Activated CD4-positive, alpha-beta T cell treated with anti-CD3 and anti-CD28 coated beads for 36 hours (primary cell): ENCODE measurements around the gene PON2. TPM values are rescaled to one million over a fixed set of nuclear protein-coding genes. Genes with fewer than 3 reads are reported as not detected.

Experiments
- ATAC-seq: fragments of 200-7000 bp; cut with Tn5 transposase; one replicate; pipeline ENCODE4 v1.10.0; 2021; ENCODE audit warnings: mild to moderate bottlenecking, moderate library complexity
- CTCF ChIA-PET: fragments of 350-600 bp; sonication (Branson Sonifier 250); formaldehyde crosslinking; loops from one replicate; lab custom pipeline; 2021; ENCODE audit warnings: antibody characterized with exemption; lab: Charles Lee
- POLR2A ChIA-PET: fragments of 350-600 bp; sonication (Branson Sonifier 250); formaldehyde crosslinking; loops from one replicate; lab custom pipeline; 2021; ENCODE audit warnings: antibody characterized with exemption, inconsistent platforms; lab: Charles Lee
- DNase-seq: peaks from one replicate; pipeline ENCODE4 v3.0.0-alpha.2; 2020
- H3K27ac Mint-ChIP-seq: one replicate; pipeline ENCODE4 v1.8.0; 2021; ENCODE audit warnings: mixed read lengths
- H3K27me3 Mint-ChIP-seq: one replicate; pipeline ENCODE4 v1.8.0; 2021; ENCODE audit warnings: mixed read lengths
- H3K36me3 Mint-ChIP-seq: one replicate; pipeline ENCODE4 v1.8.0; 2021; ENCODE audit warnings: low read depth, mixed read lengths
- H3K4me1 Mint-ChIP-seq: one replicate; pipeline ENCODE4 v1.8.0; 2021; ENCODE audit warnings: mixed read lengths
- H3K4me3 Mint-ChIP-seq: one replicate; pipeline ENCODE4 v1.8.0; 2021; ENCODE audit warnings: mild to moderate bottlenecking, moderate library complexity, mixed read lengths
- H3K9me3 Mint-ChIP-seq: one replicate; pipeline ENCODE4 v1.8.0; 2021; ENCODE audit warnings: low read depth, mixed read lengths
- intact Hi-C, 2 experiments: fragments of 100-400 bp; cut with DNase I in 1 of 2; cut with micrococcal nuclease in 1 of 2; formaldehyde crosslinking; loops; one replicate each; pipeline versions ENCODE4 v1.14.2 to v1.15.1; 2022 to 2024; cut with DNase I, micrococcal nuclease
- total RNA-seq, 2 experiments: library from RNA; stranded (reverse); gene quantifications; one replicate each; pipeline ENCODE4 v1.2.3, GENCODE V29; 2021

PON2 gene
- total RNA-seq, 2 experiments from 2014 or later = 4.5 to 4.9 TPM

DNA sequence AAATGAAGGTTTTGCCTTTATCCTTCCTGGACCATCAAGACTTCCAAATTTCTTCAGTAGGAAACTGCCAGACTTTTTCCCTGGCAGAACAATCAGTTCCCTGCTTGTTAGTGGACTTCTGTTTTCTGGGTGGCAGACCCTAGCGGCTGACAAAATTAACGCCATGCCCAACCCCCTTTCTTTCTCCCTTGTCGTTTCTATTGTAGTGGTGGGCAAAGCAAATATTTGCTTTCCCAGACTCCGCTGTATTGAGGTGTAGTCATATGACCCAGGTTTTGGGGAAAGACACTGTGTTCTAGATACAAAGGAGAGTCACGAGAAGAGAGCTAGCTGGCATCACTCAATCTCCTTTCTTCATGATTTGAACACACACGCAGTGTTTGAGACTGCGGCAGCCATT, 7.7 kb downstream of the PON2 start:
- no peak overlapping the region for H3K4me3 Mint-ChIP-seq
- CTCF ChIA-PET = interaction anchor here (0.6 kb wide), 1 partner anchor 273 kb away, joined by 3 read pairs; no protein-coding TSS in a partner anchor
- ATAC-seq (no peak), DNase-seq (no peak)
- H3K36me3 Mint-ChIP-seq = no peaks in the 10 kb centered on the region
- H3K9me3 Mint-ChIP-seq = no peaks in the 10 kb centered on the region
- H3K4me1 Mint-ChIP-seq = no peaks in the 10 kb centered on the region
- intact Hi-C loops = no loop called here
- H3K27ac Mint-ChIP-seq = no peak overlapping the region
- H3K27me3 Mint-ChIP-seq = no peaks in the 10 kb centered on the region
- POLR2A ChIA-PET = no interaction called here

DNA sequence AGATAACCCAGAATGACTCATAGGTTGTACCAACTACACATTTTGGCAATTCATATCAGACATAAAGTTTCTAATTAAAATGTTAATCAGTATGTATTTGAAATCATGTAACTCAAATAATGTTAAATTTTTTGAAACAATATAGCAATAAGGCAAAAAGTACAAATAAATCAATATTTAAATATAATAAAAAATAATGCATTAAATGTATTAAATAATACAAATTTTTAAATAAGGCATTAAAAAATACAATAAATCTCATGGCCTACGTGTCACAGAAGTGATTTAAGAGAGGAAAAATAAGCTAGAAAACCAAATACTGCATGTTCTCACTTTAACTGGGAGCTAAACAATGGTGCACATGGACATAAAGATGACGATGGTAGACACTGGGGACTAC, 9.1 kb downstream of the PON2 start:
- Mint-ChIP-seq H3K27ac (no peak overlapping the region), H3K27me3 (no peaks in the 10 kb centered on the region), H3K9me3 (no peaks in the 10 kb centered on the region), H3K4me3 (no peak overlapping the region), H3K36me3 (no peaks in the 10 kb centered on the region), H3K4me1 (no peaks in the 10 kb centered on the region)
- POLR2A ChIA-PET = no interaction called here
- ATAC-seq (no peak), DNase-seq (no peak)
- CTCF ChIA-PET = interaction anchor here (0.5 kb wide), 1 partner anchor 1197 kb away, joined by 3 read pairs; no protein-coding TSS in a partner anchor
- intact Hi-C loops = no loop called here

DNA sequence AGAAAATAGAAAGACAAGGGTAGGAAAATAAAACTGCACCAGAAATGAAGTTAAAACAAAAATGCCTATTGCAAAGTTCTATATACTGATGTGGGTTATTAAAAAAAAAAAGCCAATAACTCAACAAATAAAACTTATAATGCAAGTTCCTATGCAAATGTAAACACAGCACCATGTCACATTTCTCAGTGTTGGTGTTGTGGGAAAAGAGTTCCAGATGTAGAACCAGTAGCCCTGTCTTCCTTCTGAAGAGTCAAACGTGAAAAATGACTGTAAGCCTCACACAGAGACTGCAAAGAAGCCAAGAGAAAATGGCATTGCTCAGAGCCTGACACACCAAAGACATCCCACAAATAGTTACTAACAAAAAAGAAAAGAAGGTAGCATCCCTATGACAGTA, 10.1 kb downstream of the PON2 start:
- no peaks in the 10 kb centered on the region for H3K9me3 Mint-ChIP-seq

DNA sequence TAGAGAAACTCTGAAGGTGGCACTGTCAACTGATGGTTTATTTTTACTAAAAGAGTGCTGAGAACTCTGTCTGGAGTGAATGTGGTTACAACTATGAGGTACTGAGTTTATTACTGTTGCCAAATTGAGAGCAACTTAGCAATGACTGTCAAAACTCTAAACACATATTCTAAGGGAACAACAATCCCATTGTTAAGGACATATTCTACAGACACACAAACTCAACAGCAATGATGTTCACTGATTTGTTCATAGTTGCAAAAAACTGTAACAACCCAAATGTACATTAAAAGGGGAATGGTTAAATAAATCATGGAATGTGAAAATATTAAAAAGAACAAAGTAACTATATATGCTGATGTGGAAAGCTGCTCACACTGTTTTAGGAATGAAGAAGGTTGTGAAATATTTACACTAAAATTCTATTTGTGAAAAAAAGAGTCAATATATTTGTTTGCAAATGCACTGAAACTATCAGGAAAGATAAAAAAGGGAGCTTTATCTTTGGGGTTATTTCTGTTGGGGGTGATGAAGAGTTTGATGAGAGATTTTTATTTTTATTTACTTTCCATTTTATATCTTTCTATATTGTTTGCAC, 12.9 kb downstream of the PON2 start:
- no peaks in the 10 kb centered on the region for H3K4me1 Mint-ChIP-seq
- POLR2A ChIA-PET = no interaction called here
- intact Hi-C loops = no loop called here

More for the DNA sequence above, 10.1 kb downstream of the PON2 start:
- CTCF ChIA-PET = no interaction called here
- no peaks in the 10 kb centered on the region for H3K36me3 Mint-ChIP-seq
- H3K4me3 Mint-ChIP-seq = no peak overlapping the region
- H3K4me1 Mint-ChIP-seq = no peaks in the 10 kb centered on the region
- DNase-seq = no peak
- intact Hi-C loops = no loop called here
- H3K27ac Mint-ChIP-seq = no peak overlapping the region
- no peaks in the 10 kb centered on the region for H3K27me3 Mint-ChIP-seq
- POLR2A ChIA-PET = no interaction called here
- ATAC-seq = no peak

DNA sequence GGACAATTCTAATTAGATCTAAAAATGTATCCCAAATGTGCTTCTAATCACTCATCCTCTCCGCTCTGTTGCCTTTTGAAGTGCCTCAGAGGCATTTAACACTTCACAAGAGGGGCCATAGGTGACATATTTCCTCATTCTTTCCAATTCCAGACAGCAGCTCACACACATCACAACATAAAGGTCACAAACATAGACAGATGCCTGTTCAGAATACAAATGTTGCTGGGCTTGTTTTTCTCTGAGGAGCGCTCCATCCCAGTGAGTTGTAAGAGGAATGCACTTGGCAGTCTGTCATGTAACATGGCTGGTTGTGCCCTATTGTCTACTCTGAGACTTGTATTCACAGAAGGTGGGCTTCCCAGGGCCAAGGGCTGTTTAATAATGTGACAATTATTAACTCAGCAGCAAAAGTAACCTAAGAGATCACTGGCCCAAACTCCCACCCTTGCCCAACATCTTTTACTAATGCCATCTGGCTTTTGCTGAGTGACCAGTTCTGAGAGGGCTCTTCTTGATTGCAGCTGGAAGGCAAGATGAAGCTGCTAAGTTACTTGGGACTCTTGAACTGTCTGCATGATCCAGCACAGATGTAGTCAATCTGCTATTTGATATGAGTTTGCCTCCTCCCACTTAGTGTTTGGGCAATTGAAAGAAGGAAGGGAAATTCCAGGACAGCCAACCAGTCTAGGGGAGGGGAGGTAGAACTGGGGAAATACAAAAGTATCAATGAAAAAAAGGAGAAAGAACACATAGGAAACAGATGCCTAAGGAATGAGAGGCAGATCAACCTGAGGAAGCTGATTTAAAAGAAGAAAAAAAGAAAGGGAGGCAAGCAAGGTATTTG, 13.6 kb downstream of the PON2 start:
- Mint-ChIP-seq H3K4me3 (no peak overlapping the region), H3K27ac (no peak overlapping the region), H3K4me1 (no peaks in the 10 kb centered on the region), H3K36me3 (no peaks in the 10 kb centered on the region), H3K27me3 (no peaks in the 10 kb centered on the region), H3K9me3 (no peaks in the 10 kb centered on the region)
- CTCF ChIA-PET = no interaction called here
- DNase-seq (no peak), ATAC-seq (no peak)
- POLR2A ChIA-PET = no interaction called here
- intact Hi-C loops = no loop called here

More for the DNA sequence above, 12.9 kb downstream of the PON2 start:
- CTCF ChIA-PET = no interaction called here
- Mint-ChIP-seq H3K36me3 (no peaks in the 10 kb centered on the region), H3K4me3 (no peak overlapping the region), H3K27ac (no peak overlapping the region), H3K27me3 (no peaks in the 10 kb centered on the region), H3K9me3 (no peaks in the 10 kb centered on the region)
- no peak for DNase-seq
- no peak for ATAC-seq

DNA sequence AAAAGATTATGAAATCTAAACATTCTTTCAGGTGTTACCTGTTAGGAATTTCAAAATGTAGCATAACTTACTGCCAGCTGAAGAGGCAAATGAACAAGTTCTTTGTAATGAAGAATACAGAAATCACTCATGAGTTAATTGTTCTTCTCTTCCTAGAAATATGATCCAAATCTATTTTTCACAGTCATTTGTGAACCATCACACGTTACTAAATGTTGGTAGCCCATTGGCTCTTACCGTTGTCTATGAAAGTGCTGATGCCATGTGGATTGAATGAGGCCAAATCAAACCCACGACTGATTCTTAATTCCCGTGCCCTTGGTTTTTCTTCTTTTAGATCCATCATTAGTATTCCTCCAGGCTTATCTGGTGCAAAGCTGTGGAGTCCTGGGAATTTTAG, 22.8 kb downstream of the PON2 start:
- H3K27ac Mint-ChIP-seq = no peak overlapping the region
- no peaks in the 10 kb centered on the region for H3K4me1 Mint-ChIP-seq
- no peak overlapping the region for H3K4me3 Mint-ChIP-seq
- no peaks in the 10 kb centered on the region for H3K9me3 Mint-ChIP-seq
- CTCF ChIA-PET = interaction anchor here (1.4 kb wide), 1 partner anchor 16 kb away, joined by 3 read pairs; the partner anchor contains the start of gene PON3
- DNase-seq (no peak), ATAC-seq (no peak)
- intact Hi-C loops = no loop called here
- H3K27me3 Mint-ChIP-seq = no peaks in the 10 kb centered on the region
- POLR2A ChIA-PET = no interaction called here
- peaks cover 3% of the 10 kb centered on the region for H3K36me3 Mint-ChIP-seq

DNA sequence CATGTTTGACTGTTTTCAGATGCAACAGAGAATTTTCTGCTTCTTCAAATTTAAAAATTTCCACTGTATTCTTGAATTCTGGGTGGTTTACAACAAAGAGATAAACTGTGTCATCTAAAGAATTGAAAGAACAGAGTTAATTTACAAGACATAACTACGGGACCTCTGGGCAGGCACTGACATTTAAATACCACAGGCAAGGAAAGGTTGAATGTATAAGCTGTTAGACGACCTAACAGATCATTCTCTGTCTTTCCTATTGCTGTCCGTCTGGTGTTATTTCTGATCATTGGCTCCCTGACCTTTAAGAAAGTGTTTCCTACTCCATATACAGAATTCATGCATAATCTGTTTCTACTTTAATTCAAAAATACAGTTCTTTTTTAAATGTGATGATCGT, 23.2 kb downstream of the PON2 start:
- DNase-seq = no peak
- ChIA-PET CTCF (interaction anchor here (0.7 to 1.4 kb wide), 2 partner anchors 16 kb away, joined by 3 read pairs; partner anchors contain the start of gene PON3), POLR2A (no interaction called here)
- Mint-ChIP-seq H3K36me3 (peaks cover 3% of the 10 kb centered on the region), H3K4me3 (no peak overlapping the region), H3K9me3 (no peaks in the 10 kb centered on the region), H3K4me1 (no peaks in the 10 kb centered on the region), H3K27me3 (no peaks in the 10 kb centered on the region), H3K27ac (no peak overlapping the region)
- ATAC-seq = no peak
- intact Hi-C loops = no loop called here

DNA sequence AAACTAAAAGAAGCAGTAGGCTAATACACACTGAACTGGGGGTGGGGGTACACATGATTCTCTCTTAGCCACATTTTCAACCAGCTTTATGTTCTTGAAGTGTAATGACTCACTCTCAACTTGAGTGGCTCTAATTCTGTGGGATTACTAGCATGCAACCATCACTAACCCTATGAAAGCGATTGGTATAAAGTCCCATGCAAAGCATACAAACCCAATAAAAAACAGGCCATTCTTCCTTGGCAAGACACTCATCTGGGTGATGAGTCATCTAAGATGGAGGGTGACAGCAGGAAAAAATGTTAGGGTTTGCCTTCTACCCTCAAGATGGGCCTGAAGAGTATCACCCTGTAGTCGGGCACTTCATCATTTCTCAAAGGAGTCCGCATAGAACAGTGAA, 23.8 kb downstream of the PON2 start:
- H3K27me3 Mint-ChIP-seq = no peaks in the 10 kb centered on the region
- H3K4me1 Mint-ChIP-seq = no peaks in the 10 kb centered on the region
- H3K9me3 Mint-ChIP-seq = no peaks in the 10 kb centered on the region
- no peak for DNase-seq
- ChIA-PET POLR2A (no interaction called here), CTCF (interaction anchor here (0.7 kb wide), 2 partner anchors 15 kb away, joined by 3 read pairs; partner anchors contain the start of gene PON3)
- H3K4me3 Mint-ChIP-seq = no peak overlapping the region
- intact Hi-C loops = no loop called here
- H3K27ac Mint-ChIP-seq = no peak overlapping the region
- ATAC-seq = no peak
- H3K36me3 Mint-ChIP-seq = peaks cover 3% of the 10 kb centered on the region

DNA sequence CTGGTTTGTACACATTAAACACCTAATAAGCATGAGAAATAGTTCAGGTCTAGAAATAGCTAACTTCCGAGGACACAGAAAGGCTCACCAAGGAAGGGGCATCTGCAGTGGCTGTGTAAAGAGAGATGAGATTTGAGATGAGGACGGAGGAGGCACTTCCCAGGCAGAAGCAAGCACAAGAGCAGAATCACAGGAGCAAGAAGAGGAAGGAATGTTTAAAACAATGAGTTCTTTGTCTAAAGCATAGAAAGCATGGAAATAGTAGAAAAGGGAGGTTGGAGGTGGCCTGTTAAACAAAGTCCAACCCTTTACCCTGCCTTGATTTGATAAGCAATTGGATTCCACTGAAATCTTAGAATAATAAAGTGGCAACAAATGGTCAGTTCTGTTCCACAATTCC, 27.1 kb downstream of the PON2 start:
- ChIA-PET CTCF (interaction anchor here (1.2 kb wide), 1 partner anchor 11 kb away, joined by 5 read pairs; the partner anchor contains the start of gene PON3), POLR2A (no interaction called here)
- H3K27ac Mint-ChIP-seq = no peak overlapping the region
- H3K36me3 Mint-ChIP-seq = peaks cover 3% of the 10 kb centered on the region
- no peak for ATAC-seq
- H3K4me3 Mint-ChIP-seq = no peak overlapping the region
- H3K27me3 Mint-ChIP-seq = no peaks in the 10 kb centered on the region
- intact Hi-C loops = no loop called here
- DNase-seq = no peak
- H3K9me3 Mint-ChIP-seq = no peaks in the 10 kb centered on the region
- no peaks in the 10 kb centered on the region for H3K4me1 Mint-ChIP-seq

DNA sequence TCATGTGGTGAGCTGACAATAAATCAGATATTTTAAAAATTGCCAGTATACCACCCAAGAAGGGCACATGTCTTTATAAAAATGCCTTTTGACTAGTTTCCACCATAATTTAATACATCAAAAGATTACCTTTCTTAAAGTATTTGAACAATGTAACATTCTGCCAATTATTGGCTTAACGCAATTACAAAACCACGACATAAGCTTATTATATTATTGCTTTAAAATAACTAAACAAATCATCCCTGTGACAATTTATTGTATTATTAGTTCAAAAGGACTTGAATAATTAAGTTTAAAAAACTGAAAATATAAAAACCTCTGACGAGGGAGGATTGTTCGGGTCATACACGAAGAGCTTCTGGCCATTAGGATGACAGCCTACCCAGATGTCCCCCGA, 29.0 kb downstream of the PON2 start:
- no peaks in the 10 kb centered on the region for H3K9me3 Mint-ChIP-seq
- no peaks in the 10 kb centered on the region for H3K27me3 Mint-ChIP-seq
- intact Hi-C loops = no loop called here
- DNase-seq (no peak), ATAC-seq (no peak)
- no peaks in the 10 kb centered on the region for H3K4me1 Mint-ChIP-seq
- H3K27ac Mint-ChIP-seq = no peak overlapping the region
- no peak overlapping the region for H3K4me3 Mint-ChIP-seq
- CTCF ChIA-PET = interaction anchor here (0.8 to 1.3 kb wide), 2 partner anchors 71 to 249 kb away, joined by 5 read pairs; no protein-coding TSS in a partner anchor
- POLR2A ChIA-PET = no interaction called here
- no peaks in the 10 kb centered on the region for H3K36me3 Mint-ChIP-seq

DNA sequence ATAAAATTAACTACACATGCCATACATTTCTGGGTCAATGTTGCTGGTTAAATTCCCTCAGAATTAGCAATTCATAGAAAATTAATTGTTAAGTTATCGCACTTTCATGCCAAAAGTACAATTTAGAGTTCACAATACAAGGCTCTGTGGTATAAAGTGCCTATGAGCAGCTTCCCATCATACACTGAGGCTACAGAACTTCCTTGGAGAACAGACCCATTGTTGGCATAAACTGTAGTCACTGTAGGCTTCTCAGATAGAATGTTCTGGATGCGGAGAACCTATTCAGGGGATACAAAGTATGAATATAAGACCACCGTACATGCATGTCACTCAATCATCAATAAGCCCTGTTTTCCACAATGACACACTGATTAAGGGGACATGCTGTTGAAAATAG, 29.6 kb downstream of the PON2 start:
- no peaks in the 10 kb centered on the region for H3K9me3 Mint-ChIP-seq
- intact Hi-C loops = no loop called here
- ChIA-PET POLR2A (no interaction called here), CTCF (interaction anchor here (0.8 to 1.3 kb wide), 2 partner anchors 71 to 248 kb away, joined by 5 read pairs; no protein-coding TSS in a partner anchor)
- no peak overlapping the region for H3K4me3 Mint-ChIP-seq
- no peak overlapping the region for H3K27ac Mint-ChIP-seq
- ATAC-seq = no peak
- no peaks in the 10 kb centered on the region for H3K27me3 Mint-ChIP-seq
- no peaks in the 10 kb centered on the region for H3K4me1 Mint-ChIP-seq
- H3K36me3 Mint-ChIP-seq = no peaks in the 10 kb centered on the region
- DNase-seq = no peak
